PFSK-1 (cell line): ENCODE data around the gene HYAL1.

Experiments
- FOXP2 ChIP-seq: optimal IDR thresholded peaks from 2 replicates; pipeline ENCODE3; 2011; ENCODE audit warnings: borderline replicate concordance, control low read depth, inconsistent platforms; ENCODE audit not compliant: insufficient read depth; ENCODE audit errors: extremely low read length, extremely low read depth
- POLR2AphosphoS5 ChIP-seq: IDR thresholded peaks from 2 replicates; pipeline ENCODE4 v1.6.1; 2012; ENCODE audit warnings: low read depth, mild to moderate bottlenecking, control low read depth, low read length, moderate library complexity
- SIN3A ChIP-seq: IDR thresholded peaks from 2 replicates; pipeline ENCODE4 v1.6.1; 2012; ENCODE audit warnings: mild to moderate bottlenecking, low read length, moderate library complexity, borderline replicate concordance; ENCODE audit not compliant: insufficient read depth

GRCh38 chr3:50297384-50297775 is 6.0 kb downstream of the HYAL1 start:
- TF ChIP-seq POLR2AphosphoS5 (no peak), SIN3A (no peak), FOXP2 (no peak)
